ENCODE measurements around the gene PEAK1. TPM values are rescaled to one million over a fixed set of nuclear protein-coding genes. Genes with fewer than 3 reads are reported as not detected.

The PEAK1 gene
- total RNA-seq, 1 donor = 133 TPM

GRCh38 chr15:77312523-77312922 lies 107.4 kb downstream of the PEAK1 start:
- Histone ChIP-seq H3K4me3 (ENCODE audit: insufficient read depth, low read length) (no peak overlapping the region), H2AFZ (ENCODE audit: low read length) (no peak overlapping the region), H3K27me3 (ENCODE audit: insufficient read depth, low read length) (no peaks in the 10 kb centered on the region), H3K4me1 (ENCODE audit: insufficient read depth, low read length) (peaks cover 13% of the 10 kb centered on the region), H3K36me3 (ENCODE audit: insufficient read depth, low read length) (no peaks in the 10 kb centered on the region), H3K4me2 (ENCODE audit: insufficient read depth, low read length) (no peak overlapping the region), H3K9me3 (ENCODE audit: low read depth, low read length) (no peaks in the 10 kb centered on the region), H3K27ac (ENCODE audit: low read depth, low read length) (no peak overlapping the region), H4K20me1 (ENCODE audit: insufficient read depth, low read length) (peaks cover 39% of the 10 kb centered on the region), H3K79me2 (ENCODE audit: insufficient read depth, low read length) (peaks cover 83% of the 10 kb centered on the region)
- DNase-seq (ENCODE audit: insufficient read length, low spot score, missing footprints) = no peak
- TF ChIP-seq CTCF (IDR thresholded peaks at IDR 0.05; ENCODE audit: extremely low read depth, low read depth, low read length) = no peak

- no peak overlapping the region for H3K27ac ChIP-seq (ENCODE audit: low read depth, low read length)
- no peak overlapping the region for H2AFZ ChIP-seq (ENCODE audit: low read length)
- peaks cover 45% of the 10 kb centered on the region for H4K20me1 ChIP-seq (ENCODE audit: insufficient read depth, low read length)
- peaks cover 13% of the 10 kb centered on the region for H3K4me1 ChIP-seq (ENCODE audit: insufficient read depth, low read length)
- no peaks in the 10 kb centered on the region for H3K9me3 ChIP-seq (ENCODE audit: low read depth, low read length)
- no peak for DNase-seq (ENCODE audit: insufficient read length, low spot score, missing footprints)
- H3K27me3 ChIP-seq (ENCODE audit: insufficient read depth, low read length) = no peaks in the 10 kb centered on the region
- TF ChIP-seq CTCF (IDR thresholded peaks at IDR 0.05; ENCODE audit: extremely low read depth, low read depth, low read length) = no peak
- H3K4me2 ChIP-seq (ENCODE audit: insufficient read depth, low read length) = no peak overlapping the region
- H3K4me3 ChIP-seq (ENCODE audit: insufficient read depth, low read length) = no peak overlapping the region
- peaks cover 82% of the 10 kb centered on the region for H3K79me2 ChIP-seq (ENCODE audit: insufficient read depth, low read length)
- no peaks in the 10 kb centered on the region for H3K36me3 ChIP-seq (ENCODE audit: insufficient read depth, low read length)
Observed at GRCh38 chr15:77311618-77312398, 108.1 kb downstream of the PEAK1 start.

GRCh38 chr15:77311020-77311419 lies 108.9 kb downstream of the PEAK1 start:
- Histone ChIP-seq H4K20me1 (ENCODE audit: insufficient read depth, low read length) (peaks cover 47% of the 10 kb centered on the region), H3K9me3 (ENCODE audit: low read depth, low read length) (no peaks in the 10 kb centered on the region), H3K79me2 (ENCODE audit: insufficient read depth, low read length) (peaks cover 82% of the 10 kb centered on the region), H3K27ac (ENCODE audit: low read depth, low read length) (no peak overlapping the region), H3K27me3 (ENCODE audit: insufficient read depth, low read length) (no peaks in the 10 kb centered on the region), H2AFZ (ENCODE audit: low read length) (no peak overlapping the region), H3K36me3 (ENCODE audit: insufficient read depth, low read length) (no peaks in the 10 kb centered on the region), H3K4me1 (ENCODE audit: insufficient read depth, low read length) (peaks cover 13% of the 10 kb centered on the region), H3K4me3 (ENCODE audit: insufficient read depth, low read length) (no peak overlapping the region), H3K4me2 (ENCODE audit: insufficient read depth, low read length) (no peak overlapping the region)
- DNase-seq (ENCODE audit: insufficient read length, low spot score, missing footprints) = no peak
- TF ChIP-seq CTCF (IDR thresholded peaks at IDR 0.05; ENCODE audit: extremely low read depth, low read depth, low read length) = no peak

GRCh38 chr15:77309392-77309791 lies 110.5 kb downstream of the PEAK1 start:
- H3K36me3 ChIP-seq (ENCODE audit: insufficient read depth, low read length) = no peaks in the 10 kb centered on the region
- DNase-seq (ENCODE audit: insufficient read length, low spot score, missing footprints) = no peak
- no peak overlapping the region for H3K4me3 ChIP-seq (ENCODE audit: insufficient read depth, low read length)
- no peak for TF ChIP-seq CTCF (IDR thresholded peaks at IDR 0.05; ENCODE audit: extremely low read depth, low read depth, low read length)
- no peak overlapping the region for H3K4me2 ChIP-seq (ENCODE audit: insufficient read depth, low read length)
- H3K27ac ChIP-seq (ENCODE audit: low read depth, low read length) = no peak overlapping the region
- peaks cover 45% of the 10 kb centered on the region for H4K20me1 ChIP-seq (ENCODE audit: insufficient read depth, low read length)
- H3K4me1 ChIP-seq (ENCODE audit: insufficient read depth, low read length) = peaks cover 13% of the 10 kb centered on the region
- H3K79me2 ChIP-seq (ENCODE audit: insufficient read depth, low read length) = peaks cover 84% of the 10 kb centered on the region
- H3K27me3 ChIP-seq (ENCODE audit: insufficient read depth, low read length) = no peaks in the 10 kb centered on the region
- no peaks in the 10 kb centered on the region for H3K9me3 ChIP-seq (ENCODE audit: low read depth, low read length)
- H2AFZ ChIP-seq (ENCODE audit: low read length) = no peak overlapping the region

All from osteoblast (primary cell).